Stimulated activated memory B cell treated with anti-CD40 and anti-IgM and Interleukin-4, amounts not matched to agents 10 μg/mL and 1 μg/mL and 100 μg/mL, for 72 hours (primary cell): ENCODE results near the gene IL1RAP.

ENCODE experiments used
- ATAC-seq: fragments of 150-1000 bp; cut with Tn5 transposase; 2 replicates; pipeline ENCODE4 v1.10.0; 2021
- H3K27ac Mint-ChIP-seq: one replicate; pipeline ENCODE4 v1.8.0; 2022; ENCODE audit warnings: mild to moderate bottlenecking, mixed read lengths
- H3K27me3 Mint-ChIP-seq: one replicate; pipeline ENCODE4 v1.8.0; 2022; ENCODE audit warnings: mixed read lengths
- H3K36me3 Mint-ChIP-seq: one replicate; pipeline ENCODE4 v1.8.0; 2022; ENCODE audit warnings: mixed read lengths
- H3K4me1 Mint-ChIP-seq: one replicate; pipeline ENCODE4 v1.8.0; 2022; ENCODE audit warnings: mixed read lengths
- H3K4me3 Mint-ChIP-seq: one replicate; pipeline ENCODE4 v1.8.0; 2022; ENCODE audit warnings: mild to moderate bottlenecking, moderate library complexity, mixed read lengths
- H3K9me3 Mint-ChIP-seq: one replicate; pipeline ENCODE4 v1.8.0; 2022; ENCODE audit warnings: mixed read lengths

Gene IL1RAP

DNA sequence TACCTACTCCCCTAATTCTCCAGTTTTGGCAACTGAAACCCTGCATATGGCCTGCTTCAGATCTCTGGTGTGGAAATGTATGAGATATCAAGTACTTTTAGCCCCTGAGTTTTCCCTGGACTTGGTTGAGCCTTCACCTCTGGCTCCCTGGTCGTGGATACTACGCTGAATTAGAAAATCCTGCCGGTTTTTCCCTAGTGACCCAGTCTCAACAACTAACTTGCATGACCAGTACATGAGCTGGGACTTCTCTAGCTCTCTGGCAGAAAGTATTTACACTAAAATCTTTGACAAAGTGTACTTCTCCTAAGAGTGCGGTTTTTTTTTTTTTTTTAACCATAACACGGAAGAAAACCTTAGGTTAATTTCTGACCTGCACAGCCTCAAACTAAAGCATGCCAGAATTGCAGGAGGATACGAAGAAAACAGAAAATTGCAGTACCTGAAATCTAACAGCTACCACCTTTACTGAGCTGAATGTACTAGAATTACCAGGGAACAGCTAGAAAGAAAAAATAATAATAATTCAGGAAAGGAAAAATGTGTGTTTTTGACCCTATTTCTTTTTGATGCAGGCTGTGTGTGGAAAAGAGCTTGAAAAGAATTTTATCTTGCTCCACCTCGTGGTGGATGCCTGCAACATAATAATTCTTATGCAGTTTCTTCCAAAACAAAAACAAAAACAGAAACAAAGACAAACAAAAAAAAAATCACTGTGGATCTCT is 183.1 kb downstream of the IL1RAP start:
- no peaks in the 10 kb centered on the region for H3K4me1 Mint-ChIP-seq
- H3K4me3 Mint-ChIP-seq, result no peak overlapping the region
- no peaks in the 10 kb centered on the region for H3K36me3 Mint-ChIP-seq
- no peak for ATAC-seq
- H3K27ac Mint-ChIP-seq, result no peak overlapping the region
- H3K27me3 Mint-ChIP-seq, result peaks cover 15% of the 10 kb centered on the region
- H3K9me3 Mint-ChIP-seq, result no peaks in the 10 kb centered on the region

DNA sequence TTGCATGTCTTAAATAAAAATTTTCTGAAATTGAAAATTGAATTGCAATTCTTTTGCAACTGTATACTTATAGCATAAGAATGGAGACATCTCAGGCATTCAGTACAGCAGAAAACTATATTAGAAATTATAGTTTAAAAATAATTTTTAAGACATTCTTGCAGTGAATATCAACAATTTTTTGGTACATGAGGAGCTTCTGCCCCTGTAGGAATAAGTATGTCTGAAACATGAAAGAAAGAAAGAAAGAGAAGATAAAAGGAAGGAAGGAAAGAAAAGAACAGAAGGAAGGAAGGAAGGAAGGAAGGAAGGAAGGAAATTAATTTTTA is 183.6 kb downstream of the IL1RAP start:
- no peaks in the 10 kb centered on the region for H3K4me1 Mint-ChIP-seq
- no peak overlapping the region for H3K27ac Mint-ChIP-seq
- peaks cover 20% of the 10 kb centered on the region for H3K27me3 Mint-ChIP-seq
- H3K4me3 Mint-ChIP-seq, result no peak overlapping the region
- no peaks in the 10 kb centered on the region for H3K9me3 Mint-ChIP-seq
- H3K36me3 Mint-ChIP-seq, result no peaks in the 10 kb centered on the region
- ATAC-seq, result no peak

DNA sequence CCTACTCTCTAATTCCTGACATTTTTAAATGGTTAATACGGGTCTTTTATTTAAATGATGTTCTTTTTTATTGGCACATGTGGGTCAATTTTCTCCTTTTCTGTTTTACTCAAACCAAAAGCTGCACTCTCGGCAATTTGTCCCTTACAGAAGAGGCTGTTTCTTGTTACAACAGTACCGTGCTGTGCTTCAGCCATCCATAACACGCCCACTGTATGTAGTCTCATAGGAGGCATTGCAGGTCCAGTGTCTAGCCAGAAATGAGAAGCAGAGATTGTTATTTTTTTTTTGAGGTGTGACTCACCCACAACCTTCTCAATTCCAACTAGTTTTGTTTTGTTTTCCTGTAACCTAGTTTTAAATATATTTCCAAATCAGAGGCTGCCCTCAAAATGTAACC is 184.0 kb downstream of the IL1RAP start:
- no peak for ATAC-seq
- H3K4me1 Mint-ChIP-seq, result no peaks in the 10 kb centered on the region
- H3K4me3 Mint-ChIP-seq, result no peak overlapping the region
- no peaks in the 10 kb centered on the region for H3K36me3 Mint-ChIP-seq
- H3K27ac Mint-ChIP-seq, result no peak overlapping the region
- H3K9me3 Mint-ChIP-seq, result no peaks in the 10 kb centered on the region
- peaks cover 22% of the 10 kb centered on the region for H3K27me3 Mint-ChIP-seq

DNA sequence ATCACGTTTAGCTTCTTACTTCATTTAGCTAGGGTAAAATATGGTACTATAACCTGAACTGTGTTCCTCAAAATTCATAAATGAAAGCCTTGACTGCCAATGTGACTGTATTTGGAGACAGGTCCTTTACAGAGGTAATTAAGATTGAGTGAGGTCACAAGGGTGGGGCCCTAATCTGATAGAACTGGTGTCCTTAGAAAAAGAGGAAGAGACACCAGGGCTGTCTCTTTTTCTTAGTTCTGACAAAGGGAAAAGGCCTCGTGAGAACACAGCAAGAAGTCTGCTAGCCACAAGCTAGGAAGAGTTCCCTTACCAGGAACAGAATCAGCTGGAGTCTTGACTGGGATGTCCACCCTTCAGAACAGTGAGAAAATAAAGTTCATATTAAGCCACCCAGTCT is 185.9 kb downstream of the IL1RAP start:
- Mint-ChIP-seq H3K27me3 (peaks cover 32% of the 10 kb centered on the region), H3K27ac (no peak overlapping the region), H3K4me1 (no peaks in the 10 kb centered on the region), H3K36me3 (no peaks in the 10 kb centered on the region), H3K9me3 (no peaks in the 10 kb centered on the region), H3K4me3 (no peak overlapping the region)
- ATAC-seq, result no peak

DNA sequence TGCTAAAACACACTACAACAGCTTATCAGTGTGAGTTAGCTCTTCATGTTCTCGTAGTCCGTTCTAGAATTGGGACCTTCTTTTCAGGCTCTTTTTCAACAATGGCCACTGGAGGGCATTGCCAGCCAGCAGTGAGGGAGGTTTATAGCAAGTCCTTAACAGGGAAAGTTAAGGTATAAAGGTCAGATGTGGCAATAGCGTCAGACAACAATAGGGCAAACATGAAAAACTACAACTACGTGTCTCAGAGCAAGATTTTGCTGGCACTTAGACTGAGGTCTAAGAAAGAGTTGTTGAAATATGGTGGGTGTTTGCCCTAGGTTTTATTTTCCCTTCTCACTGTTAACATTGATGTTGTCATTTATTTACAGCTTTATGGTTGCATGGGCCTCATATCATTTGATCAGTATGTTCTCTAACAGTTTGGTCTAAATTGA is 187.2 kb downstream of the IL1RAP start:
- no peak overlapping the region for H3K4me3 Mint-ChIP-seq
- no peaks in the 10 kb centered on the region for H3K36me3 Mint-ChIP-seq
- peaks cover 32% of the 10 kb centered on the region for H3K27me3 Mint-ChIP-seq
- H3K27ac Mint-ChIP-seq, result no peak overlapping the region
- no peak for ATAC-seq
- no peaks in the 10 kb centered on the region for H3K4me1 Mint-ChIP-seq
- H3K9me3 Mint-ChIP-seq, result no peaks in the 10 kb centered on the region

DNA sequence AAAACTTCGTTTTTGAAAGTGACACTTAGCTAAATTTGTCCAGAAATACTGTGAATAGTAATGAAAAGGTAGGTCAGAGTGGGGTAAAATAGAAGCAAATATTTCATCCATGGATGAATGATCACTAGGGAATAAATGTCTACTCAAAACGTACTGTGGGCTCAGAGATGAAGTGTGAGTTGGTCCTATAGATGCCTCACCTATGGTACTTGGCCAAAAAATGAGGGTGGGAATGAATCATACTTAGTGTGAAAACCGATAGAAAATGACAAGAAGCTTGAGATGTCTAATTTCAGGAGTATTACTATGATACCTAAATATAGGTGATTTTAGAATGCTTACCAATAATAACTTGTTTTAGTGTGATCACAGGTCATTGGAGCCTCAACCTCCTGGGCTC is 192.7 kb downstream of the IL1RAP start:
- Mint-ChIP-seq H3K4me3 (no peak overlapping the region), H3K4me1 (no peaks in the 10 kb centered on the region), H3K27me3 (peaks cover 33% of the 10 kb centered on the region), H3K9me3 (no peaks in the 10 kb centered on the region), H3K27ac (no peak overlapping the region), H3K36me3 (no peaks in the 10 kb centered on the region)
- ATAC-seq, result no peak
